NCI-H2171 treated with DMSO at 0.1 percent for 48 hours (cell line): ENCODE measurements around the gene OSBPL5.
"Not testable (repeated sequence)": the region's sequence is repeated elsewhere in the genome, so short reads cannot be mapped to it uniquely, and the experiment has no call there.

Experiments
- DNase-seq: peaks from one replicate; lab custom pipeline; 2025; lab: John Stamatoyannopoulos, UW

OSBPL5 gene

DNA sequence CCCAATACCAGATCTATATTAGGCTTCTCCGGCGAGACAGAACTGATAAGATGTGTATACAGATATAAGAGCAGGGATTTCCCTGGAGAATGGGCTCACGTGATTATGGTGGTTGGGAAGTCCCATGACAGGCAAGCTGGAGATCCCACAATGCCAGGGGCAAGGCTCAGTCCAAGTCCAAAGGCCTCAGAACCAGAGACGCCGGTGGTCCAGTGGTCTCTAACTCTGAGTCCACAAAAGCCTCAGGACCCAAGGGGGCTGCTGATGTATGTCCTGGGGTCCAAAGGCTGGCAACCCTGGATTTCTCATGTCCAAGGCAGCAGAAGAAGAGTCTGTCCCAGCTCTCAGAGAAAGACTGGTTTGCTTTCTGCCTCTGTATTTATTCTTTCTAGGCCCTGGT is 15.8 kb upstream of the OSBPL5 start:
- DNase-seq, result no peak

DNA sequence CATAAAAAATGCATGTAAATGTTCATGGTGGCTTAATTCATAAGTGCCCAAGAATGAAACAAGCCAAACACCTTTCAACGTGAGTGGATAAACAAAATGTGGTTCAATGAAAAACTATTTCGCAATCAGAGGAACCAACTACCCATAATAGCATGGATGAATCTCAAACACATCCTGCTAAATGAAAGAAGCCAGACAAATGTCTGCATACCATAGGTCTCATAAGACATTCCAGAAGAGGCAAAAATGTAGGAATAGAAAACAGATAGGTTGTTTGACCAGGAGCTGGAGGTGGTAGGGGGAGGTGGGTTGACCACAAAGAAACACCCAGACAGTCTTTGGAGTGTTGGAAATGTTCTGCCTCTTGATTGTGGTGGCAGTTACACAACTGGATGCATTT is 13.2 kb upstream of the OSBPL5 start:
- DNase-seq, result no peak

DNA sequence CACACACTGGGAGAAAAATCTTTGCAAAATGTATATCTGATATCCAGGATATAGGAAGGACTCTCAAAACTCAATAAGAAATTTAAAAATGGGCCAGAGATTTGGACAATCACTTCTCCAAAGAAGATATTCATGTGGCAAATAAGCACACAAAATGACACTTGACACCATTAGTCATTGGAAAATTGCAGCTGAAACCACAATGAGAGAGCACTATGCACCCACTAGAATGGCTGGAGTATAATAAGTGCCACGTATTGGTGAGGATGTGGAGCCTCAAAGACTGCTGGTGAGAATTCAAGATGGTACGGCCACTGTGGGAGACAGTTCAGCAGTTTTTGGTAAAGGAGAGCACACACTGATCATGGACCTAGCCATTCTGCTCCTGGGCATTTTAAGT is 12.8 kb upstream of the OSBPL5 start:
- DNase-seq, result no peak

DNA sequence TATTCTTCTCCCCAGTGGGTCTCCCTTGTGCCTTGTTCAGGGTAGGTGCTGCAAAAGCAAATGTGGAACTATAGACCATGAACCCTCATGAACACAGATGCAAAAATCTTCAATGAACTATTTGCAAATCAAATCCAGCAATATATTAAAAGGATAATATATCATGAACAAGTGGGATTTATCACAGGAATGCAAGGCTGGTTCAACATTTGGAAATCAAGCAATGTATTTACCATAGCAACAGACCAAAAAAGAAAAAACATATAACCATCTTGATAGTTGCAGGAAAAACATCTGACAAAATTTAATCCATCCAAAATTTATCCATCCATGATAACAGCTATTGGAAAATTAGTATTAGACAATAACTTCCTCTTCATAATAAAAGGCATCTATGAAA is 11.4 kb upstream of the OSBPL5 start:
- DNase-seq, result no peak

DNA sequence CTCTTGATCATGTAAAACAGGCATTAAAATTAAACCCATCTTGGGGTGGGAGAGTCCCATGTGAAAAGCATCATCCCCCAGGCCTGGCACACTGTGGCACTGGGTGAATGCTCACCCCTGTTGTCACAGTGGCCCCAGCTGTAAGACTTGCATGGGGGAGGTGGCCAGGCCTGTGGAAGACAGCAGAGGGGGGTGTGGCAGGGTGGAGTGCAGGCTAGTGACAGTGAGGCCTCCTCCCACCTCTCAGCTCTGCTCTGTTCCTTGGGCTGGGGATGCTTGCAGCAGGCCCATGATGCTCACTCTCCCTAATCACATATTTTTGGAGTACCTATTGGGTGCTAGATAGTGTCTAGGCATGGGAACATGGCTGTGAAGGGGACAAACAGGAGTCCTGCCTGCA is 10.1 kb upstream of the OSBPL5 start:
- no peak for DNase-seq

DNA sequence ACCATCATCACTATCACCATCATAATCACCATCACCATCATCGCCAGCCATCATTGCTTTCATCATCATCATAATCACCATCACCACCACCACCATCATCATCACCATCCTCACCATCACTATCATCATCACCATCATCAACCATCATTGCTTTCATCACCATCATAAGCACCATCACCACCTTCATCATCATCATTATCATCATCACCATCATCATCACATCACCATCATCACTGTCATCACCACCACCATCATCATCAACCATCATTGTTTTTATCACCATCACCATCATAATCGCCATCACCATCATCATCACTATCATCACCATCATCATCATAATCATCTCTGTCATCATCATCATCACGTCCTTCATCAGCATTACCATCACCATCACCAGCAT is 9.3 kb upstream of the OSBPL5 start:
- no peak for DNase-seq

DNA sequence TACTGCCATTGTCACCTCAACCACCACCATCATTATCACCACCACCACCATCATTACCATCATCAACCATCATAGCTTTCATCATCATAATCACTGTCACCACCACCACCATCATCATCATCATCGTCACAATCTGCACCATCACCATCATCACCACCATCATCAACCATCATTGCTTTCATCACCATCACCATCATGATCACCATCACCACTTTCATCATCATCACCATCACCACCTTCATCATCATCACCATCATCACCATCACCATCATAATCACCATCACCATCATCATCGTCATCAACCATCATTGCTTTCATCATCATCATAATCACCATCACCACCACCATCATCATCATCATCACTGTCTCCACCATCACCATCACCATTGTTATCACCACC is 8.7 kb upstream of the OSBPL5 start:
- no peak for DNase-seq

DNA sequence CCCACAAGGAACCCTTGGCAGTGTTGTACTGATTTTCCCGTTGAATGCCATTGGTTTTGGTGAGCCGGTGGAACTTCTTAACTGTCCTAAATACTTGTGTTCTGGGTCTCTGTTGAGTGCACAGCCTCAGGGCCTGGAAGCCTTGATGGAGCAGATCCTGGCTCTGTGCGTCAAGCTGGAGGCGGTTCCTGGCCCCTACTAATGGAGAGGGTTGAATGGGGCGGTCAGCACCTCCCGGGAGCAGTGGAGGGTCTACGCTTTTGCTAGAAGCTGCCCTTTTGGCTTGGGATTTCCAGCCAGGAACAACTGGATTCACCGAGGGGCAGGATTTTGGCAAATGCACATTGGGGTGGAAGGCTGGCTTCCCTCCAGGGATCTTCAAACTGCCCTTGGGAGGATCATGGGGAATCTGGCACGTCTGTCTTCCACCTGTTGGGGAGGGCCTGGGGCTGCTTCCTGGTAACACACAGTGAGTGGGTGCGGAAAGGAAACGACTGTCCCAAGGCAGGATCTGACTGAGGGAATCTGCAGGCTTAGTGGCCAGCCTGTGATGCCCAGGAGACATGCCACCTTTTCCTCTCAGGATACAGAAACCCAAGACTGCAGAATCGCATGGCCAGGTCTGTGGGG is 6.9 kb upstream of the OSBPL5 start:
- DNase-seq, result no peak

DNA sequence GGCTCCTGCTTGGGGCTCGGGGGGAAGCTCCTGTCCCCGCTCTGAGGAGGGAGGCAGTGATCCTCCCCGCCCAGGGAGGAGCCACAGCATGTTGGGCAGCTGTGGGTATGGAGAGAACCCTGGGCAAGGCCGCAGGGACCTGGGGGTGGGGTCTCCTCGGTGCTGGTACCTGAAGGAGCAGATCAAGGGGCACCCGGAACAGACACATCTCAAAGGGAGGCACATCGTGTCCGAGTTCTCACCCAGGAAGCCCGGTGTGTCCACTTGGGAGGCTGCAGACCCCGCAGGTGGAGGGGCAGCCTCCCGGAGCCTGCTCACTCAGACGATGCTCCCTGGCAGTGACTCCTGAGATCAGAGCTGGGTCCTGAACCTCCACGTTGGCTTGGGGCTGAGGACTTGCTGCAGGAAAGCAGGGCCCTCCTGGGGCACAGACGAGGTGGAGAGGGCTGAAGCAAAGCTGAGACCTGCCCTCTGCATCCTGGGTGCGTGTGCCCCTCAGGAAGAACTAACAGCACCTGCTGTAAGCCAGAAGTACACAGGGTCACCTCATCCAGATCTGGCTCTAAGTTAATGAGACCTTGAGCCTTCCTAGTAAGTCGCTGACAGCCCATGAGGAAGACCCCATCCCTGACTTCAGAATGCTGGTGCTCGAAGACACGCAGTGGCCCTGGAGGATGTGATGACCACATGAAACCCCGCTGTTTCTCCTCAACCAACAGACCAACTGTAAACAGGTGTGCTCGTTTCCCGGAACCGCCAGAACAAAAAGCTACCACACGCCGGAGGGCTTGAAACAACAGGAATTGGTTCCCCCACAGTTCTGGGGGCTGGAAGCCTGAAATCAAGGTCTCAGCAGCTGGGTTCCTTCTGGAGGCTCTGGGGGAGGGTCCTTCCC is 5.9 kb upstream of the OSBPL5 start:
- no peak for DNase-seq

DNA sequence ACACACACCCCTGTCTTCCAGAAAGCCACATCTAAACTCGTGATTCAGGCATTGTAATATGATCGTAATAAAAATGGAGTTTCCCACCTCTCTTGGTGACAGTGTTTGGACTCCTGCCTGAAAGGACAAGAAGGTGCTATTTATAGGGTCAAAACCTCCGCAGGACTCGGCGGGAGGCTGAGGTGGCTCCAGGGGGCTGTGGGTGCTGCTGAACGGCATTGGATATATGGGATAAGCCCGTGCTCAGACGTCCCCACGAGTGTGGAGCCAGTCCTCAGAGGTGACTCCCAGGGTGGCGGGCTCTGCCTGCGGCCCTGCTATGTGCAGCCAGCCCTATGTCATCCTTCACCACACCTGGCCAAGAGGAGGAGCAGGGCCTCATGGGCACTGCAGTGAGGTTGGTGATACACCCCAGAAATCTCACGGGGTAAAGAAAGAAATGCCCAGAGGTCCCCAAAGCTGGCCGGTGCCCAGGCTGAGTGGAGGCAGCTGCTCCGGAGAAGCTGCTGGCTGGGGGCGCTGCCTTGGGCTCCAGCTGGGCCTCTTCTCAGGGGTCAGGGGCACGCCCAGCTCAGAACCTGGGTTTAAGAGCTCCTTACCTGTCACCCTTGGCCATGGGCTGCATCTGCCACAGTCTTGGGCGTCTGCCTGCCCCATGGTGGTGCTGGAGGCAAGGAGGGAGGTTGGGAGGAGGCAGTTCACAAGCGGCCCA is 5.1 kb upstream of the OSBPL5 start:
- DNase-seq, result no peak

DNA sequence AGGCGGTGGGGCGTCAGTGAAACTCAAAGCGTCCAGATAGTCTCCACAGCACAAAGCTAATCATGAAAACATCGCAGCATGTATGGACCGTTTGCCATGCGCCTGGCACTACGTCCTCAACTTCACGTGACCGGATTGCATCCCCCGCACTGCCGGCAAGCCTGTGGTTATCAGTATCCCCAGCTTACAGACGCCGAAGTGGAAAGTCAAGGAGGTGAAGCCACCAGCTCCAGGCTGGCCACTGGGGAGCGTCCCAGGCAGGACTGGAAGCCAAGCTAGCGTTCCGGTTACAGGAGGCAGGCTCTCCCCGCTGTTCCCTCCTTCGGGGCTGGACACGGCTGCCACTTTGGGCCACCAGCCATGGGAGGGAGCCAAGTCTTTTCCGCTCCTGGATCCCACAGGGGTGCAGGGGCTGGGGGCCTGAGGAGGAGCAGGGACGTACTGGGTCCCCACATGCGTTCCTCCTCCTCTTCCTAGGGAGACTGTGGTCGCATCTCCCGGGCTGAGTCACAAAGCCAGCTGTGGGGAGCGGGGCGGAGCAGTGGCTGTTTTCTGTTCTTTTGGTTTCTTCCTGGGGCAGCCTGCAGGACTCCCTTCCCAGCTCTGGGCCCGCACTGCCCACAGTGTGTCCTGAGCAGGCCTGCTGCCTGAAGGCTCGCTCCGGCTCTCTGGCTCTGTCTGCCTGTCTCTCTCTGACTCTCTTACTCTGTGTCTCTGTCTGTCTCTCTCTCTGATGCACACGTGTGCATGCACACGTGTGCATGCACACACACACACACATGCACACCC is 4.3 kb upstream of the OSBPL5 start:
- DNase-seq, result no peak

DNA sequence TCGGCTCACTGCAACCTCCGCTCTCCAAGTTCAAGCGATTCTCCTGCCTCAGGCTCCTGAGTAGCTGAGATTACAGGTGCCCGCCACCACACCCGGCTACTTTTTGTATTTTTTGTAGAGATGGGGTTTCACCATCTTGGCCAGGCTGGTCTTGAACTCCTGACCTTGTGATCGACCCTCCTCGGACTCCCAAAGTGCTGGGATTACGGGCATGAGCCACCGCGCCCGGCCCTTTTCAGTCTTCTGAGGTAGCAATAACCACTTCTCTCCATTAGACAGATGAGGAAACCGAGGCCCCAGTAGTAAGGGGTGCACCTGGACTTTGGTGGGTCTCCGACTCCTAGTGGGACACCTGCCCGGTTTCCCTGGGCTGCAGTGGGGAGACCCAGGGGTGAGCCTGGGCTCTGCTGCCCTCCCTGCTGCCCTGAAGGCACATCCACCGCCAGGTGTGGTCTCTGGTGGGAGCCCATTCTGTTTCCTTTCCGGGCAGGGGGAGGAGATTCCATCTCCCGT is 3.7 kb upstream of the OSBPL5 start:
- DNase-seq, result not testable (repeated sequence)

DNA sequence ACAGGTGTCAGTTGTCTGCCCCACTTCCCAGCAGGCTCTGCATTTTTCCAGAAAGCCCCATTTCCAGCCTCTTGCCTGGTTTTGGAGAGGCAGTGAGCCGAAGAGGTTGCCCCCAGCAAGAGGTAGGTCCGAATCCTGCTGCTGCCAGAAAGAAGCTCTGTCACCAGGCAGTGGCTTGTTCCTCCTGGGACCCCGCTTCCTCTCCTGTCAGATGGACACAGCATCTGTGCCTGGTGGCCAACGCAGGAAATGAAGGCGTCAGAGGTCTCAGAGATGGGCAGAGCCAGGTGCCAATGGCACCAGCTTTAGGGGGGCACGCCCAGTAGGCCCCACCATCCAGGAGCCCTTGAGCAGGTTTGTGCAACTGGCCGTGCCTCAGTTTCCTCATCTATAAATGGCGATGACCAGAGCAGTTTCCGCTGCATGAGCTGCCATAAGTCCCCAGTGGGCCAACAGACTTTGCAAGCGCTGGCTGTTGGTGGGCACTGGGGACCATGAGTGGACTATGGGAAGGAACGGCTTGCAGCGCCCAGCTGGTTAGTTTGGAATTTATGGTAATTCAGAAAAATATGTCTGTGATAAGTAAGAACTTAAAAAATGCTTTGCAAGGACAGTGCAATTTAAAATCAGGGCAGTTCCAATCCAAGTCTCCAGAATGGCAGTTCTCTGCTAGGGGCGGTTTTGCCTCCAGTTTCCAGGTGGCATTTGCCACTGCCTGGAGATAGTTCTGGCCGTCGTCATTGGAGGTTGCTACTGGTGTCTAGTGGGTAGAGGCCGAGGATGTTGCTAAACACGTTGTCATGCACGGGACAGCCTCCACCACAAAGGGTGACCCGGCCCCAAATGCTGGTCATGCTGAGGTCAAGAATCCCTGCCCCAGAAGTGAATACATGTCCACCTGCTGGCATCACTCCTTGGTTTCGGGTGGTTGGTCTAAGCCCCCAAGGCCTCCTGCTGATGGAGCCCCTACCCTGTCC is 2.3 kb upstream of the OSBPL5 start:
- DNase-seq, result no peak

DNA sequence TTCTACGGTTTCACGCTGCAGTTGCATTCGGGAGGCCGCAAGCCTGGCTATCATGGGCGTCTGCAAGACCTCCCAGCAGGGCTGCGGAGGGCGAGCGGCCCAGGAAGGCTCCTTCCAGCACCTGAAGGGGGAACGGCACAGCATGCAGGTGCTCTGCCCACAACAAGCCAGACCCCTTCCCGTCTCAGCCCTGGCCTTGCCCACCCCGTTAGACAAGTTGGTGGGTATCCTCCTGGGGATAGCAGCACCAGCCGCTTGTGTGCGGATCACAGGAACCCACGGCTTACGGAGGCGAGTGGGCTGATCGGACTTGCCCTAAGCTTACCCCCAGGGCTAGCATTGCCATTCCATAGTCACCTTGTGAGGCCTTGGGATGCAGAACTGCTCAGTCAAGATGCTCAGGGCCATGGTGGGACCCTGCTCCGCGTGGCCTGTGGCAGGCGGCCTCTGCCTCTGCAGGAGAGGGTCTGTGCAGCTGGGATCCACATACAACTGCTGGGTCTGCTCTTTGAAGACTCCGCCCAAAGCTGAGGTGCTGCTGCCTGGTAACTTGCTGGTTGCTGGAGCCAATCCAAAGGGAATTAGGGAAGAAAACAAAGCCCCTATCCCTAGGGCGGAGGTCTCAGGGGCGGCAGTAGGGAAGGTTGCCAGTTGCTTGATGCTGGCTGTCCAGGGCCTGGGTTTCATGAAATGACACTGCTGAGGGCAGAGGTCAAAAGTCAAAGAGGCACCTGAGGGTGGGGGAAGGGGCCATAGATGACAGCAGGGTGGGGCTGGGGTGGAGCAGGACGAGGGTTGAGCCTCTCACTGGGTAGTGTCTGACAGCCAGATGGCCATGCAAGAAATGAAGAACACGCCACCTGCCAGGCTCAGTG is 1.4 kb upstream of the OSBPL5 start:
- DNase-seq, result peak; percentile 85

DNA sequence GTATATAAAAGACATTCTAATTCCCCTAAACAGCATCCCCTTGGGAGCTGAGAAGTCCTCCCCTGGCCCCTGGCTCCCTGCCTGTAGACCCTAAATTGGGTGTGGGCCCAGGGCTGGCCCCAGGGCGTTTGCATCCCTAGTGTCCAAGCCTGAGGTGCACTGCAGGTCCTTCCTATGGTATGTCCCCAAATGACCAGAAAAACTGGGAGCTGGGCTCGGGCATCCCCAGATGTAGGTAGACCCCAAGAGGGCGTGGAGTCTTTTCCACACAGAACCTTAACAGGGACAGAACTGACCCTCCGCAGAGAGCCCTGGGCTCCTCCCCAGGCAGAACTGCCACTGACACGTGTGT is 782 bp upstream of the OSBPL5 start:
- no peak for DNase-seq

DNA sequence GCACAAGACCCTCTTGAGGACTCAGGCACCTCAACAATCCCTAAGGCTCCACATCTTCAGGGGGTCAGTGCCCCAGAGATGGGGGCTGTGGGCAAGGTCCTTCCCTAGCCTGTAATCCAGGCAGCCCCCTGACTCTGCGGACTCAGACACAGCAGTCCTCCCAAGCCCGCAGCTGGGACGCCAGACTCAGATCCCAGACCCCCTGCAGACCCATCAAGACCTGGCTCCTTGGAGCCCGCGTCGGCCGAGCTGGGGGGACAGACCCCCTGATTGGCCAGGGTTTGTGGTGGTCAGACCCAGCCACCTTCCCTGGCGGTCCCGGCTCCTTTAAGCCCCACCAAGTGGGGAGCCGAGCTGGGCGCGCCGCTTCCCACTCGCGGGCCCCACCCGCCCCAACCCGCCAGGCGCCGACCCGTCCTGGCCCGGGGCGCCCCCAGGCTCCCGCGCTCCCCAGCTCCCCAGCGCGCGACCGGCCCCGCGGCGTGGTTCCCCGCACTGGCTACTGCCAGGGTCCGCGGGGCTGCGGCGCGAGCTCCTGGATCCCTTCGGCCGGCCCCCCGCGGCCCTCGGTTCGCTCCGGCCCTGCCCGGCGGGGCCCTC is 458 bp downstream of the OSBPL5 start:
- DNase-seq, result no peak

DNA sequence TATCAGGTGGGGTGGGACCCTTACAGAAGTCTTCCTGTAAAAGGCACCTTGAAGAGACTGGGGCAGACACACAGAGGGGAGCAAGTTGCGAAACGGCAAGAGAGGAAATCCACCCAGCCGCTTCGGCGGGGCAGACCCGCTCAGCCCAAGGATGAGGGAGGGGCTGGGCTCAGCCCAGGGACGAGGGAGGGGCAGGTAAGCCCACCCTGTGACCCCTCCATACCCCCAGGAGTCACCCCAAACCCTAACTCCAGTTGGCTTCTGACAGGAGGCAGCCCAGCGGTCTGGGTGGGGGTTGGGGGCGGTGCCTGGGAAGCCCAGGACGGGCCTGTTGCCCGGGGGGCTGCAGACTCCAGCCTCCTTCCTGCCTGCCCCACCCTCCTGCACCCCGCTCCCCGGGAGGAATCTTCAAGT is 965 bp downstream of the OSBPL5 start:
- DNase-seq, result no peak

DNA sequence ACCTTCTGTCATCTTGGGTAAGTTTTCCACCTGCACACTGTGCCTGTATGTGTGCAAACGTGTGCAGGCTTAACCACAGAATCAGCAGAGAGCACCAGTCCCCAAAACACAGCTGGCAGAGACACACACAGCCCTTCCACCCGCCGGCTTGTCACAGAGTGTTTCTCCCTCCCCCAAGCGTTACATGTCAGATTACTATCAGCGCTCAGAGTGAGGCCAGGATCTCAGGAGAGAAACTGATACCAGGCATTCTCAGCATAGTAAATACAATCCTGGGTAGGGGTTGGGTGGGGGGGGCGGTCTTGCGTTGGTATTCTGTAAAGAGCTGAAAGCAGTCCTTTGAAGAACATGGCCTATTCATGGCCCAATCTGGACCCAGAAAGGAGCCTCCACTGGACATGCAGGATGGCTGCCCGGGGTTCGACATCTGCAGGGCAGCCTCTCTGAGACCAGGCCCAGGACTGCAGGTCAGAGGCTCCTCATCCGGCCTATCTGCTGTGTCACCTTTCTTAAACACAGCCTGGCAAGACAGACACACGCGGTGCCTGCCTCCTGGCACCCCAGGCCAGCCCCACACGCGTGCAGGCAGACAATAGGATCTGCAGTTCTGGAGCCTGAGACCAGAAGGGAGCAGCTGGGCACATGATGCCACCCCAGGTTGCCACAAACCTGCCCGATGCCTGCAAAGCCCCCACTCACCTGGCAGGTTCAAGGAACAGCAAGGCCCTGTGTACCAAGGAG is 1.7 kb downstream of the OSBPL5 start:
- peak; percentile 61 for DNase-seq
